Measurements from ENCODE around the gene PIK3CG. TPM values are rescaled to one million over a fixed set of nuclear protein-coding genes. Genes with fewer than 3 reads are reported as not detected.
A peak's percentile ranks its signal among the peaks of the same experiment; 100 is the strongest.
"Not testable (repeated sequence)": the region's sequence is repeated elsewhere in the genome, so short reads cannot be mapped to it uniquely, and the experiment has no call there.

The PIK3CG gene
- total RNA-seq, 1 experiment from 2014 or later = 0.05 TPM

DNA sequence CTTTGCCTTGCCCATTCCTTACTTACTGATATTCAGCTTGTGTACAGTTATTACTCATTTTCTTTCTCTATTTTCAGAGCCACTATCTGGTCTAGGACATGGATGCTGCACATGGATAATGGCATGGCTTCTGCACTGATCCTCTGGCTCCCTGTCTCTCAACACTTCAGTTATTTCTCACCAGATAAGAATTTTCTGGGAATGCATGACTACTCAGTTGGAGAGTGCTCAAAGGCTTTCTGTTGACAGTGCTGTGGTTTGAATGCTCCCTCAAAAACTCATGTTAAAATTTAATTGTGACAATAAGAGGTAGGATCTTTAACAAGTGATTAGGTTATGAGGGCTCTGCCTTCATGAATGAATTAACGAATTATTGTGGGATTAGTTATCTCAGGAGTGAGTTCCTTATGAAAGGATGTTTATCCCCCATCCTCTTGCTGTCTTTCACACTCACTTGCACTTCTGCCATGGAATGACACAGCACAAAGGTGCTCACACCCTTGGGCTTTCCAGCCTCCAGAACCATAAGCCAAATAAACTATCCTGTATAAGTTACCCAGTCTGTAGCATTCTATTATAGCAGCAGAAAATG, 16.1 kb upstream of the PIK3CG start:
- Histone ChIP-seq H3K27ac (ENCODE audit: low read depth, low read length) (no peak overlapping the region), H3K36me3 (ENCODE audit: control insufficient read depth in 1 of 2, insufficient read depth in 2 of 2, low read length in 2 of 2) (no peaks in the 10 kb centered on the region), H3K9ac (ENCODE audit: low read length) (no peak overlapping the region), H3K4me3 (replicated peaks in 1 of 2; ENCODE audit: low read depth in 1 of 2, low read length in 2 of 2) (no peak overlapping the region), H3K9me3 (ENCODE audit: control insufficient read depth in 1 of 2, insufficient read depth in 1 of 2, low read depth in 1 of 2, low read length in 2 of 2) (no peaks in the 10 kb centered on the region), H2AFZ (ENCODE audit: low read depth, low read length, poor library complexity, severe bottlenecking) (peak overlapping the region; percentile 6), H3K79me2 (ENCODE audit: insufficient read depth, low read length) (no peaks in the 10 kb centered on the region), H3K27me3 (ENCODE audit: insufficient read depth, low read length) (no peaks in the 10 kb centered on the region), H3K9me2 (ENCODE audit: insufficient read depth) (no peaks in the 10 kb centered on the region), H3K4me1 (ENCODE audit: control insufficient read depth in 1 of 2, insufficient read depth in 2 of 2, low read length in 2 of 2) (peaks cover 0 to 3% of the 10 kb centered on the region in 2 experiments; a peak in 1 of 4 replicates), H4K20me1 (ENCODE audit: insufficient read depth) (no peaks in the 10 kb centered on the region), H3K4me2 (ENCODE audit: low read length) (no peak overlapping the region)
- RAD21 ChIA-PET (ENCODE audit: low non-redundant PET in 1 of 2, low total read pairs in 2 of 2, uncharacterized antibody in 2 of 2, unreplicated experiment in 2 of 2) = no interaction called here
- CTCF ChIA-PET = no interaction called here
- intact Hi-C loops (cut with micrococcal nuclease) = no loop called here
- no peak for TF ChIP-seq ZNF274 (IDR thresholded peaks at IDR 0.05; ENCODE audit: low read depth, low read length)
- no peak for TF ChIP-seq CBX3 (IDR thresholded peaks at IDR 0.05; ENCODE audit: low read depth)
- TF ChIP-seq SIN3A (IDR thresholded peaks at IDR 0.05; ENCODE audit: low read depth) = no peak
- TF ChIP-seq POLR2A (IDR thresholded peaks at IDR 0.05; ENCODE audit: borderline replicate concordance, extremely low read depth, insufficient read depth, insufficient read length) = no peak
- no peak for TF ChIP-seq RAD21 (IDR thresholded peaks at IDR 0.05; ENCODE audit: low read depth)
- no peak for TF ChIP-seq JUND (IDR thresholded peaks at IDR 0.05)
- TF ChIP-seq TCF7L2 (IDR thresholded peaks at IDR 0.05; ENCODE audit: borderline replicate concordance, extremely low read depth, insufficient read depth, insufficient read length) = no peak
- TF ChIP-seq SP1 (IDR thresholded peaks at IDR 0.05; ENCODE audit: low read depth) = no peak
- TF ChIP-seq YY1 (IDR thresholded peaks at IDR 0.05; ENCODE audit: extremely low read depth, insufficient replicate concordance, low read depth, low read length) = no peak
- ATAC-seq (no peak), DNase-seq (ENCODE audit: low read depth, low spot score) (no peak)
- POLR2A ChIA-PET = no interaction called here
- BruUV-seq (replicated peaks) = no TSS peak

DNA sequence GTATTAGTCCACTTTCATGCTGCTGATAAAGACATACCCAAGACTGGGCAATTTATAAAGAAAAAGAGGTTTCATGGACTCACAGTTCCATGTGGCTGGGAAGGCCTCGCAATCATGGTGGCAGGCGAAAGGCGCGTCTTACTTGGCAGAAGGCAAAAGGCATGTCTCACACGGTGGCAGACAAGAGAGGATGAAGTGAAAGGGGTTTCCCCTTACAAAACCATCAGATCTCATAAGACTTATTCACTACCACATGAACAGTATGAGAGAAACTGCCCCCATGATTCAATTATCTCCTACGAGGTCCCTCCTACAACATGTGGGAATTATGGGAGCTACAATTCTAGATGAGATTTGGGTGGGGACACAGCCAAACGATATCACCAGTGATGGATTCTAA, 13.4 kb upstream of the PIK3CG start:
- BruUV-seq (replicated peaks); DNase-seq (ENCODE audit: low read depth, low spot score); H3K79me2 ChIP-seq (ENCODE audit: insufficient read depth, low read length); H3K9me2 ChIP-seq (ENCODE audit: insufficient read depth); H2AFZ ChIP-seq (ENCODE audit: low read depth, low read length, poor library complexity, severe bottlenecking); H3K9me3 ChIP-seq (ENCODE audit: control insufficient read depth in 1 of 2, insufficient read depth in 1 of 2, low read depth in 1 of 2, low read length in 2 of 2); H4K20me1 ChIP-seq (ENCODE audit: insufficient read depth); intact Hi-C loops (cut with micrococcal nuclease); H3K4me1 ChIP-seq (ENCODE audit: control insufficient read depth in 1 of 2, insufficient read depth in 2 of 2, low read length in 2 of 2); H3K9ac ChIP-seq (ENCODE audit: low read length); CTCF ChIA-PET; H3K27me3 ChIP-seq (ENCODE audit: insufficient read depth, low read length); RAD21 ChIA-PET (ENCODE audit: low non-redundant PET in 1 of 2, low total read pairs in 2 of 2, uncharacterized antibody in 2 of 2, unreplicated experiment in 2 of 2); H3K27ac ChIP-seq (ENCODE audit: low read depth, low read length); H3K36me3 ChIP-seq (ENCODE audit: control insufficient read depth in 1 of 2, insufficient read depth in 2 of 2, low read length in 2 of 2); ATAC-seq; H3K4me3 ChIP-seq (replicated peaks in 1 of 2; ENCODE audit: low read depth in 1 of 2, low read length in 2 of 2); H3K4me2 ChIP-seq (ENCODE audit: low read length); POLR2A ChIA-PET: not testable (repeated sequence)

Data from HCT116 (cell line).